Measurements from ENCODE around the gene CACNA2D3.

DNA sequence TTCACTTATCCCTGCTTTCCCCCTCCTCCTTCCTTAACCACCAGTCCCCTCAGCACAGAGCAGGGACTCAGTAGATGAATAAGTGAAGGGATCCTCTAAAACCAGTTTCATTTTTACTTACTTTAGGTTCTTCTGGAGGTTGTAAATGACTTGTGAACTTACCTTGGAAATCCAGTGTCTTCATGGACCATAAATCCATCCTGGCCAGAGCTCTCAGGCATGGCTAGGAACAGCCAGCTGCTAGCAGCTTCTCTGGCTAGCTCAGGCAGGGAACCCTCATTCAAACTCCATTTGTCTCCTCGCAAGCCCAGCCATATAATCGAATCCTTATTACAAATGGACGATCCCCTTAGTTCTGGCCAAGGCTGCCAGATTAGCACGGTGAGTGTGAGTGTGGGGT, 727.0 kb downstream of the CACNA2D3 start:
- TF ChIP-seq, protein P1, sequence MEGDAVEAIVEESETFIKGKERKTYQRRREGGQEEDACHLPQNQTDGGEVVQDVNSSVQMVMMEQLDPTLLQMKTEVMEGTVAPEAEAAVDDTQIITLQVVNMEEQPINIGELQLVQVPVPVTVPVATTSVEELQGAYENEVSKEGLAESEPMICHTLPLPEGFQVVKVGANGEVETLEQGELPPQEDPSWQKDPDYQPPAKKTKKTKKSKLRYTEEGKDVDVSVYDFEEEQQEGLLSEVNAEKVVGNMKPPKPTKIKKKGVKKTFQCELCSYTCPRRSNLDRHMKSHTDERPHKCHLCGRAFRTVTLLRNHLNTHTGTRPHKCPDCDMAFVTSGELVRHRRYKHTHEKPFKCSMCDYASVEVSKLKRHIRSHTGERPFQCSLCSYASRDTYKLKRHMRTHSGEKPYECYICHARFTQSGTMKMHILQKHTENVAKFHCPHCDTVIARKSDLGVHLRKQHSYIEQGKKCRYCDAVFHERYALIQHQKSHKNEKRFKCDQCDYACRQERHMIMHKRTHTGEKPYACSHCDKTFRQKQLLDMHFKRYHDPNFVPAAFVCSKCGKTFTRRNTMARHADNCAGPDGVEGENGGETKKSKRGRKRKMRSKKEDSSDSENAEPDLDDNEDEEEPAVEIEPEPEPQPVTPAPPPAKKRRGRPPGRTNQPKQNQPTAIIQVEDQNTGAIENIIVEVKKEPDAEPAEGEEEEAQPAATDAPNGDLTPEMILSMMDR (IDR thresholded peaks at IDR 0.05; ENCODE audit: insufficient read depth, low read length, poor library complexity, severe bottlenecking), result no peak
- TF ChIP-seq EZH2phosphoT487 (conservative IDR thresholded peaks at IDR 0.05; ENCODE audit: low read length), result no peak

Measured in SU-DHL-6 (cell line).